Measurements from ENCODE around the gene SLC22A24.

DNA sequence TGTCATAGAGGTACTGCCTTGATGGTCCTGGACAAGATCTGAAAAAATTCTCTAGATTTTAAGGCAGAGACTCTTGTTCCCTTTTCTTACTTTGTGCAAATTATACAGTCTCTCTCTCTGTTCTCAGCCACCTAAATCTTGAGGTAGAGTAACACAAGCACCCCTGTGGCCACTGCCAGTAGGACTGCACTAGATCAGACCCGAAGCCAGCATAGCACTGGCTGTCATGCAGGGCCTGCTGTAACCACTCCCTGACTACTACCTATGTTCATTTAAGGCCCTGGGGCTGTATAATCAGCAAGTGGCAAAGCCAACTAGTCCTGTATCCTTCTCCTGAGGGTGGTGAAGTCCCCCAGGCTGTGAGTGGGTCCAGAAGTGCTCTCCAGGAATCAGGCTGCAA, 11.8 kb upstream of the SLC22A24 start:
- TF ChIP-seq POLR2A (IDR thresholded peaks at IDR 0.05; ENCODE audit: low read depth, low read length): no peak
- no peak for TF ChIP-seq POLR2AphosphoS5 (IDR thresholded peaks at IDR 0.05; ENCODE audit: low read depth, low read length)
- TF ChIP-seq TAF1 (IDR thresholded peaks at IDR 0.05; ENCODE audit: borderline replicate concordance, low read depth, low read length): no peak
